ENCODE data around the gene TTC8. TPM values are rescaled to one million over a fixed set of nuclear protein-coding genes. Genes with fewer than 3 reads are reported as not detected.
"Not testable (repeated sequence)": the region's sequence is repeated elsewhere in the genome, so short reads cannot be mapped to it uniquely, and the experiment has no call there.

The TTC8 gene
- total RNA-seq, 1 donor from 2014 or later = 9.0 TPM

DNA sequence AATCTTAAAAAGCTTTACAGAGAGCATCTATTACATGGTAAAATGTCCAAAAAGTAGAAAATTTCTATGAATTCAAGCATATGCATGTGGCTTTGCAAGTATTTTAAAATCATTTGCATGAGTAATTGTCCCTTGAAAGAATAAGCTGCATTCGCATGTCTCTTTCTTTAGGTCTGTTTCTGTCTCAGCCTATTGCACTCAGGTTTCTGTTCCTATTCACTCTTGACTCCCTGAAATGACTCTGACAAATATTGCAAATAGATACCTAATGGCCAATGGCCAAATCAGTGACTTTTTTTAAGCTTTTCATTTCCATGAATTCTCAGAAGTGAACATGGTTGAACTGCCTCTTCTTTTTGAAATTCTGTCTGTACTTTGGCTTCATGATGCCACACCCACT is 6.4 kb upstream of the TTC8 start:
- DNase-seq (ENCODE audit: low read depth) (no peak), FAIRE-seq (no peak)
- no peak overlapping the region for H3K4me3 ChIP-seq (ENCODE audit: low read depth, low read length)
- H3K27me3 ChIP-seq (ENCODE audit: control insufficient read depth, insufficient read depth, low read length) = no peaks in the 10 kb centered on the region
- H3K36me3 ChIP-seq (ENCODE audit: control insufficient read depth, insufficient read depth, low read length) = no peaks in the 10 kb centered on the region
- TF ChIP-seq, protein P1, sequence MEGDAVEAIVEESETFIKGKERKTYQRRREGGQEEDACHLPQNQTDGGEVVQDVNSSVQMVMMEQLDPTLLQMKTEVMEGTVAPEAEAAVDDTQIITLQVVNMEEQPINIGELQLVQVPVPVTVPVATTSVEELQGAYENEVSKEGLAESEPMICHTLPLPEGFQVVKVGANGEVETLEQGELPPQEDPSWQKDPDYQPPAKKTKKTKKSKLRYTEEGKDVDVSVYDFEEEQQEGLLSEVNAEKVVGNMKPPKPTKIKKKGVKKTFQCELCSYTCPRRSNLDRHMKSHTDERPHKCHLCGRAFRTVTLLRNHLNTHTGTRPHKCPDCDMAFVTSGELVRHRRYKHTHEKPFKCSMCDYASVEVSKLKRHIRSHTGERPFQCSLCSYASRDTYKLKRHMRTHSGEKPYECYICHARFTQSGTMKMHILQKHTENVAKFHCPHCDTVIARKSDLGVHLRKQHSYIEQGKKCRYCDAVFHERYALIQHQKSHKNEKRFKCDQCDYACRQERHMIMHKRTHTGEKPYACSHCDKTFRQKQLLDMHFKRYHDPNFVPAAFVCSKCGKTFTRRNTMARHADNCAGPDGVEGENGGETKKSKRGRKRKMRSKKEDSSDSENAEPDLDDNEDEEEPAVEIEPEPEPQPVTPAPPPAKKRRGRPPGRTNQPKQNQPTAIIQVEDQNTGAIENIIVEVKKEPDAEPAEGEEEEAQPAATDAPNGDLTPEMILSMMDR (IDR thresholded peaks at IDR 0.05; ENCODE audit: insufficient read depth, low read length, severe bottlenecking) = no peak

DNA sequence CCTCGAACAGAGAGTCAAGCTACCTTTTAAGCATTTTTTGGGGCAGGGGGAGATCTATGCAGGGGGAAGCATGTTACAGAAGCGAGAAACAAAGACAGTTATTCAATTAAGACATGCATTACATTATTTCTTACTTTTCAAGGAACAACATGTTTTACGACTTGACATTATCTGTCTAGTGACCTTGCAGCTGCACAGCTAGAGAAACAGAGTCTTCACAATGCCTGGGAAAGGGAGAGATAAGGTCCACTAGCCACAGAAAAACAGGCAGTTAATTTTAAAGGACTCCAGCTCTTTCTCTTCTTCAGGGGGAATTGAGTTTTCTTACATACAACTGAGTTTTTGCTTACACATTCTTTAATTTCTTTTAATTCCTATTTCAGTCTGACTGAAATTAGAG is 4.8 kb upstream of the TTC8 start:
- not testable (repeated sequence) for H3K4me3 ChIP-seq (ENCODE audit: low read depth, low read length); H3K36me3 ChIP-seq (ENCODE audit: control insufficient read depth, insufficient read depth, low read length); FAIRE-seq; DNase-seq (ENCODE audit: low read depth); H3K27me3 ChIP-seq (ENCODE audit: control insufficient read depth, insufficient read depth, low read length)

DNA sequence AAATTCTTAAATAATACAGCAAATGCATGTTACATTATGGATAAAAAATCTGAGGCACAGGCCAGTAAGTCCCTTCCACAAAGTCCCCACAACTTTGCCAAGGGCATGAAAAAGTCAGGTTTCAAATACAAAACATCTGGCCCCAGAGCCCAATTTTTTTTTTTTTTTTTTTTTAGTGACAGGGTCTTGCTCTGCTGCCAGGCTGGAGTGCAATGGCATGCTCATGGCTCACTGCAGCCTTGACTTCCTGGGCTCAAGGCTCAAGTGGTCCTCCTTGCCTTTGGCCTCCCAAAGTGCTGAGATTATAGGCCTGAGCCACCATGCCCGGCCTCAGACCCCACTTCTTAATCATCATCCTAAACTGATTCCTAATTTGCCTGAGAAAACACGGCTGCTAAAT is 3.1 kb upstream of the TTC8 start:
- Histone ChIP-seq H3K36me3 (ENCODE audit: control insufficient read depth, insufficient read depth, low read length) (no peaks in the 10 kb centered on the region), H3K27me3 (ENCODE audit: control insufficient read depth, insufficient read depth, low read length) (no peaks in the 10 kb centered on the region), H3K4me3 (ENCODE audit: low read depth, low read length) (no peak overlapping the region)
- TF ChIP-seq, protein P1 (IDR thresholded peaks at IDR 0.05; ENCODE audit: insufficient read depth, low read length, severe bottlenecking) = no peak
- no peak for DNase-seq (ENCODE audit: low read depth)
- FAIRE-seq = no peak

DNA sequence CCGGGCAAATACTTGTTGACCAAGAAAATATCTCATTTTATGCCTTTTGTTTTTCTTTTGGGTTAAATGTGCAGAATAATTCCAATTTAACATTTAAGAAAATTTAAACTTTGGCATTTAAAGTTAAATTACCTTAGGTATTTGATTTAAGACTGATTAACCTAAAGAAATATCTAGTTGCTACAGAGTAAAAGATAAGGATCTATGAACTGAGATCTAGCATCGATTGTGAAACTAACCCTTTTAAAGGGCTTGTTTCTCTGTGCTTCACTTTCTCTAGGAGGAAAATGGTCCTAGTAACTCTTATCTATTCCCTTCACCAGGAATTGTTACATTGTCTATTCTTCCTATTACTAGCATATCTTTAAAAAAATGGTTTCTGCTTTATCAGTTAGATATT is 2.6 kb upstream of the TTC8 start:
- FAIRE-seq (no peak), DNase-seq (ENCODE audit: low read depth) (no peak)
- Histone ChIP-seq H3K27me3 (ENCODE audit: control insufficient read depth, insufficient read depth, low read length) (no peaks in the 10 kb centered on the region), H3K4me3 (ENCODE audit: low read depth, low read length) (no peak overlapping the region), H3K36me3 (ENCODE audit: control insufficient read depth, insufficient read depth, low read length) (no peaks in the 10 kb centered on the region)
- TF ChIP-seq, protein P1 (IDR thresholded peaks at IDR 0.05; ENCODE audit: insufficient read depth, low read length, severe bottlenecking) = no peak

DNA sequence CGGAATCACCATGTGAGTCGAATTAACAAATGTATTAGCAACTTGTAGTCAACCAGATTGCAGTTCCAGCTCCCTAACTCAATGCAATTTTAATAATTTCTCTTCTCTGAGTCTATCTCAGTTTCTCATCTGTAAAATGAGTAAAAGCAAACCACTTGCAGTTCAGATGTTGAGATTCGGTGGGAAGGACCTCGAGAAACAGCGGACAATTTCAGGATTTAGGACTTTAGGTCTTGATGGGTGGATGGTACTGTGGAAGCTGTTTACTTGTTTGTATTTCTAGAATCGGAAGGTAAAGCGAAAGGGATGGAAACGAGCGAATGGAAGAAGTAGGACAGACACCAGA is 510 bp upstream of the TTC8 start:
- H3K4me3 ChIP-seq (ENCODE audit: low read depth, low read length) = peak overlapping the region; percentile 83
- H3K27me3 ChIP-seq (ENCODE audit: control insufficient read depth, insufficient read depth, low read length) = no peaks in the 10 kb centered on the region
- TF ChIP-seq, protein P1 (IDR thresholded peaks at IDR 0.05; ENCODE audit: insufficient read depth, low read length, severe bottlenecking) = no peak
- FAIRE-seq (no peak), DNase-seq (ENCODE audit: low read depth) (no peak)
- no peaks in the 10 kb centered on the region for H3K36me3 ChIP-seq (ENCODE audit: control insufficient read depth, insufficient read depth, low read length)

DNA sequence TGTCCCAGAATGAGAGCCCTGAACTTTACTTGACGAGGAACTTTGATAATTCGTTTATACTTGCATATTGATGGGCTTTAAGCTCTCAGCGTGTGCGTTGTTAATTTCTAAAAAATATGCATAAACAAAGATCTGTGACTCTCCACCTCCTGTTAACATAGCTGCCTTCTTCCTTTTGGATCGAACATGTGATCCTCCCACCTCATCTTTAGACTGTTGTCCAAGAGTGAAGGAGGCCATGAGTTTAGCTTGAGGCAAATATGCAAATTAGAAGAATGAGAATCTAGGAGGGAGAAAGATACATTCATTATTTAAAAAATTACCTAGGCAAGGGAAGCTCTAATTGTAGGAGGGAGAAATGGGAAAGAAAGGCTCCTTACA is 617 bp downstream of the TTC8 start:
- Histone ChIP-seq H3K36me3 (ENCODE audit: control insufficient read depth, insufficient read depth, low read length) (no peaks in the 10 kb centered on the region), H3K27me3 (ENCODE audit: control insufficient read depth, insufficient read depth, low read length) (no peaks in the 10 kb centered on the region), H3K4me3 (ENCODE audit: low read depth, low read length) (peak overlapping the region; percentile 83)
- DNase-seq (ENCODE audit: low read depth) = no peak
- TF ChIP-seq, protein P1 (IDR thresholded peaks at IDR 0.05; ENCODE audit: insufficient read depth, low read length, severe bottlenecking) = no peak
- no peak for FAIRE-seq

All from bronchial epithelial cell (primary cell).